H1 (cell line): Measurements from ENCODE around the gene RPL19. TPM values are rescaled to one million over a fixed set of nuclear protein-coding genes. Genes with fewer than 3 reads are reported as not detected.

Source experiments
- CTCF ChIA-PET: fragments of 300-600 bp; sonication (Branson Sonifier 250); formaldehyde crosslinking; loops from one replicate; lab custom pipeline; 2021; ENCODE audit not compliant: partially characterized antibody; lab: Charles Lee
- POLR2A ChIA-PET: fragments of 300-600 bp; sonication (Branson Sonifier 250); formaldehyde crosslinking; loops from one replicate; lab custom pipeline; 2021; ENCODE audit warnings: inconsistent platforms; ENCODE audit not compliant: partially characterized antibody; lab: Charles Lee
- DNase-seq, 2 experiments: peaks; one replicate each; pipeline versions ENCODE4 v3.0.0 to v3.0.0-alpha.2; 2010 to 2022; ENCODE audit warnings: low spot score in 2 of 2, low read depth in 1 of 2, mixed read lengths in 1 of 2
- FAIRE-seq: peaks from 2 replicates; lab custom pipeline; 2011; peaks lifted over from hg19 to GRCh38; lab: Jason Lieb, UNC
- H2AFZ ChIP-seq: 2 replicates; pipeline ENCODE4 v1.8.1; 2012; ENCODE audit warnings: low read length, inconsistent platforms
- H2AK5ac ChIP-seq: 2 replicates; pipeline ENCODE4 v1.6.1; 2013; ENCODE audit warnings: low read depth, low read length
- H2BK120ac ChIP-seq: replicated peaks from 2 replicates; pipeline ENCODE3; 2013; ENCODE audit warnings: low read depth, low read length, inconsistent platforms
- H2BK12ac ChIP-seq: 2 replicates; pipeline ENCODE4 v1.6.1; 2013; ENCODE audit warnings: low read depth, low read length
- H2BK15ac ChIP-seq: 2 replicates; pipeline ENCODE4 v1.6.1; 2013; ENCODE audit warnings: low read length
- H2BK20ac ChIP-seq: 2 replicates; pipeline ENCODE4 v1.6.1; 2013; ENCODE audit warnings: low read length
- H2BK5ac ChIP-seq: 2 replicates; pipeline ENCODE4 v1.6.1; 2013; ENCODE audit warnings: low read depth, low read length
- H3K14ac ChIP-seq: 2 replicates; pipeline ENCODE4 v1.6.1; 2013; ENCODE audit warnings: inconsistent platforms; ENCODE audit not compliant: insufficient read length
- H3K18ac ChIP-seq: 2 replicates; pipeline ENCODE4 v1.6.1; 2013; ENCODE audit warnings: low read length; ENCODE audit errors: extremely low read depth
- H3K23ac ChIP-seq: 2 replicates; pipeline ENCODE4 v1.6.1; 2013; ENCODE audit warnings: inconsistent platforms; ENCODE audit not compliant: insufficient read length
- H3K23me2 ChIP-seq: 2 replicates; pipeline ENCODE4 v1.6.1; 2013; ENCODE audit warnings: low read depth, low read length
- H3K27ac ChIP-seq: 2 replicates; pipeline ENCODE4 v1.6.1; 2011; ENCODE audit warnings: low read depth, low read length, inconsistent platforms
- H3K27me3 ChIP-seq, 4 experiments: replicated peaks in 1 of 4; 1 replicate in 1 of 4; 2 replicates in 3 of 4; pipeline versions ENCODE4 v1.6.1 to v1.8.1; 2011 to 2013; ENCODE audit warnings: low read length in 3 of 4, mild to moderate bottlenecking in 3 of 4, inconsistent platforms in 2 of 4, mixed read lengths in 2 of 4, moderate library complexity in 1 of 4; ENCODE audit not compliant: control insufficient read depth in 3 of 4, insufficient read depth in 3 of 4; ENCODE audit errors: extremely low read depth in 1 of 4
- H3K36me3 ChIP-seq, 4 experiments: 2 replicates each; pipeline versions ENCODE4 v1.6.1 to v1.8.1; 2011 to 2013; ENCODE audit warnings: mild to moderate bottlenecking in 4 of 4, low read length in 3 of 4, moderate library complexity in 2 of 4, control low read depth in 1 of 4, inconsistent platforms in 1 of 4; ENCODE audit not compliant: insufficient read depth in 4 of 4, control insufficient read depth in 2 of 4
- H3K4ac ChIP-seq: replicated peaks from 2 replicates; pipeline ENCODE3; 2013; ENCODE audit warnings: low read length, low read depth, mixed read lengths, inconsistent platforms; ENCODE audit not compliant: insufficient read length
- H3K4me1 ChIP-seq, 4 experiments: replicated peaks in 1 of 4; 1 replicate in 1 of 4; 2 replicates in 3 of 4; pipeline versions ENCODE4 v1.6.1 to v1.8.1; 2011 to 2013; ENCODE audit warnings: low read length in 3 of 4, inconsistent platforms in 2 of 4, mixed read lengths in 1 of 4; ENCODE audit not compliant: insufficient read depth in 4 of 4, control insufficient read depth in 3 of 4
- H3K4me2 ChIP-seq, 2 experiments: 2 replicates each; pipeline versions ENCODE4 v1.6.1 to v1.8.1; 2011 to 2013; ENCODE audit warnings: low read depth in 2 of 2, low read length in 2 of 2, control low read depth in 1 of 2, inconsistent platforms in 1 of 2, mild to moderate bottlenecking in 1 of 2; ENCODE audit not compliant: insufficient read depth in 1 of 2
- H3K4me3 ChIP-seq, 4 experiments: fragments of 200-600, 300-600 bp in 1 of 4; sonication (generic), shearing (Covaris generic), sonication (Bioruptor Twin) in 1 of 4; 2 replicates each; pipeline versions ENCODE4 v1.5.1 to v1.8.1; 2011 to 2016; ENCODE audit warnings: low read length in 4 of 4, low read depth in 3 of 4, control low read depth in 2 of 4, inconsistent platforms in 2 of 4, mild to moderate bottlenecking in 2 of 4, mixed read lengths in 1 of 4, moderate library complexity in 1 of 4; ENCODE audit not compliant: insufficient read depth in 2 of 4; ENCODE audit errors: extremely low read depth in 1 of 4
- H3K56ac ChIP-seq: replicated peaks from 2 replicates; pipeline ENCODE3; 2013; ENCODE audit warnings: low read depth, mild to moderate bottlenecking, mixed read lengths, low read length, inconsistent platforms; ENCODE audit not compliant: insufficient read length
- H3K79me1 ChIP-seq: 2 replicates; pipeline ENCODE4 v1.6.1; 2013; ENCODE audit warnings: low read depth, low read length, control low read depth
- H3K79me2 ChIP-seq, 2 experiments: 2 replicates each; pipeline versions ENCODE4 v1.6.1 to v1.8.1; 2012 to 2013; ENCODE audit warnings: low read length in 2 of 2, mild to moderate bottlenecking in 2 of 2, inconsistent platforms in 1 of 2; ENCODE audit not compliant: insufficient read depth in 2 of 2, control insufficient read depth in 1 of 2
- H3K9ac ChIP-seq, 4 experiments: replicated peaks in 1 of 4; 1 replicate in 1 of 4; 2 replicates in 3 of 4; pipeline versions ENCODE4 v1.6.1 to v1.8.1; 2011 to 2013; ENCODE audit warnings: low read depth in 3 of 4, low read length in 3 of 4, control low read depth in 2 of 4, mild to moderate bottlenecking in 2 of 4, moderate library complexity in 2 of 4, inconsistent platforms in 1 of 4; ENCODE audit errors: extremely low read depth in 1 of 4
- H3K9me3 ChIP-seq, 2 experiments: 2 replicates each; pipeline versions ENCODE4 v1.6.1 to v1.8.1; 2012 to 2013; ENCODE audit warnings: mild to moderate bottlenecking in 2 of 2, moderate library complexity in 2 of 2, control low read depth in 1 of 2, inconsistent platforms in 1 of 2, low read depth in 1 of 2, low read length in 1 of 2, mixed read lengths in 1 of 2; ENCODE audit not compliant: insufficient read depth in 2 of 2
- H4K20me1 ChIP-seq, 2 experiments: replicated peaks in 1 of 2; 2 replicates each; pipeline versions ENCODE3 to v1.8.1; 2011 to 2013; ENCODE audit warnings: inconsistent platforms in 2 of 2, low read length in 2 of 2, mild to moderate bottlenecking in 1 of 2; ENCODE audit not compliant: insufficient read depth in 2 of 2, control insufficient read depth in 1 of 2
- H4K5ac ChIP-seq: 2 replicates; pipeline ENCODE4 v1.6.1; 2013; ENCODE audit warnings: low read length, low read depth, mixed read lengths, inconsistent platforms; ENCODE audit not compliant: insufficient read length
- H4K8ac ChIP-seq: 2 replicates; pipeline ENCODE4 v1.8.0; 2013; ENCODE audit warnings: mild to moderate bottlenecking, moderate library complexity, low read length, inconsistent platforms; ENCODE audit not compliant: insufficient read depth; ENCODE audit errors: extremely low read depth
- H4K91ac ChIP-seq: replicated peaks from 2 replicates; pipeline ENCODE3; 2013; ENCODE audit warnings: low read length, mixed read lengths, inconsistent platforms; ENCODE audit not compliant: insufficient read length
- CREB1 ChIP-seq: IDR thresholded peaks from 2 replicates; pipeline ENCODE4 v1.6.1; 2012; ENCODE audit warnings: inconsistent platforms
- JUN ChIP-seq: IDR thresholded peaks from 2 replicates; pipeline ENCODE4 v1.6.1; 2011; ENCODE audit warnings: low read depth, mild to moderate bottlenecking, improper control_type of control experiment, low read length
- JUND ChIP-seq: IDR thresholded peaks from 2 replicates; pipeline ENCODE4 v1.6.1; 2011; ENCODE audit warnings: mild to moderate bottlenecking, improper control_type of control experiment, low read length
- KDM4A ChIP-seq: IDR thresholded peaks from one replicate; pipeline ENCODE4 v1.7.1; 2012; ENCODE audit warnings: low read depth, mild to moderate bottlenecking, moderate library complexity, low read length, inconsistent platforms; ENCODE audit not compliant: severe bottlenecking
- KDM5A ChIP-seq: fragments of 200-600 bp; IDR thresholded peaks from 2 replicates; pipeline ENCODE4 v1.7.1; 2012; ENCODE audit warnings: mild to moderate bottlenecking, low read length, inconsistent platforms, mixed read lengths
- NANOG ChIP-seq: IDR thresholded peaks from 2 replicates; pipeline ENCODE4 v1.6.1; 2011; ENCODE audit warnings: low read length, low read depth, mild to moderate bottlenecking, inconsistent platforms; ENCODE audit not compliant: insufficient read depth, poor library complexity, severe bottlenecking
- POU5F1 ChIP-seq: IDR thresholded peaks from 2 replicates; pipeline ENCODE4 v1.6.1; 2011; ENCODE audit warnings: low read depth, mild to moderate bottlenecking, low read length, moderate library complexity
- RFX5 ChIP-seq: IDR thresholded peaks from 2 replicates; pipeline ENCODE4 v1.6.1; 2011; ENCODE audit warnings: low read depth, low read length, improper control_type of control experiment, borderline replicate concordance
- SIX5 ChIP-seq: IDR thresholded peaks from 2 replicates; pipeline ENCODE4 v1.6.1; 2011; ENCODE audit warnings: mild to moderate bottlenecking, low read depth, low read length
- SP2 ChIP-seq: IDR thresholded peaks from 2 replicates; pipeline ENCODE4 v1.6.1; 2012; ENCODE audit warnings: mild to moderate bottlenecking, low read length, inconsistent platforms
- SUZ12 ChIP-seq: fragments of 200-600 bp; sonication (generic); IDR thresholded peaks from 2 replicates; pipeline ENCODE4 v1.6.1; 2012; ENCODE audit warnings: mild to moderate bottlenecking, inconsistent platforms, low read length, moderate library complexity, mixed read lengths
- TAF1 ChIP-seq: IDR thresholded peaks from 2 replicates; pipeline ENCODE4 v1.6.1; 2011; ENCODE audit warnings: mild to moderate bottlenecking, low read depth, low read length
- TCF12 ChIP-seq: IDR thresholded peaks from 2 replicates; pipeline ENCODE4 v1.6.1; 2011; ENCODE audit warnings: low read depth, mild to moderate bottlenecking, low read length
- YY1 ChIP-seq: IDR thresholded peaks from 2 replicates; pipeline ENCODE4 v1.6.1; 2011; ENCODE audit warnings: low read depth, mild to moderate bottlenecking, low read length
- WGBS, 2 experiments: shearing (Covaris generic) in 1 of 2; methylation state at CpG; one replicate each; pipeline versions ENCODE4 v1.1.6 to v1.1.7; 2013 to 2015; ENCODE audit warnings: low lambda C conversion rate in 2 of 2, mixed read lengths in 2 of 2, inconsistent platforms in 1 of 2, low coverage in 1 of 2, missing lambda C conversion rate in 1 of 2; ENCODE audit not compliant: insufficient replicate concordance in 2 of 2, insufficient coverage in 1 of 2, insufficient read length in 1 of 2; ENCODE audit errors: extremely low coverage in 1 of 2, missing lambda C conversion rate in 1 of 2; 5-methylcytosine and 5-hydroxymethylcytosine counted together
- polyA plus RNA-seq, 7 experiments: library from polyadenylated mRNA; depleted of rRNA in 3 of 7; stranded (reverse) in 5 of 7; unstranded in 2 of 7; fragments of >200 nt in 5 of 7; fragments of 200-250 nt in 2 of 7; gene quantifications; 1 replicate in 5 of 7; 2 replicates in 1 of 7; 4 replicates in 1 of 7; pipeline versions ENCODE4 v1.2.1 to v1.2.3, GENCODE V29; 2011 to 2013; ENCODE audit warnings: missing spikeins in 2 of 7, mixed read lengths in 2 of 7
- total RNA-seq: library from RNA; stranded (reverse); fragmentation: NEBNext Ultra II Directional; extraction: Animal tissue kit (Norgen Biotek cat#: 25700); gene quantifications from 2 replicates; pipeline ENCODE4 v1.2.1, GENCODE V29; 2021
- TF ChIP-seq, protein P1 (sequence below): IDR thresholded peaks from 2 replicates; pipeline ENCODE4 v1.6.1; 2011; ENCODE audit warnings: low read depth, mild to moderate bottlenecking, low read length; ENCODE audit not compliant: insufficient read depth

The RPL19 gene
- total and polyA plus RNA-seq, 2 of the 8 experiments (the other 6 are each of a cell fraction or from before 2014, with no cell fraction given) = 2,108 to 2,182 TPM

- Histone ChIP-seq H3K9me3 (no peaks in the 10 kb centered on the region), H2AK5ac (no peak overlapping the region), H3K36me3 (no peaks in the 10 kb centered on the region), H3K4me3 (no peak overlapping the region), H2AFZ (no peak overlapping the region), H3K23me2 (peaks cover 2% of the 10 kb centered on the region; the same call in 1 of the 2 replicates), H2BK20ac (no peak overlapping the region), H3K23ac (no peak overlapping the region), H3K14ac (no peak overlapping the region), H3K18ac (no peak overlapping the region), H3K27ac (no peak overlapping the region), H2BK5ac (no peak overlapping the region), H3K9ac (no peak overlapping the region), H2BK120ac (no peak overlapping the region), H3K27me3 (no peaks in the 10 kb centered on the region), H3K4ac (no peak overlapping the region), H4K20me1 (no peaks in the 10 kb centered on the region), H3K4me2 (no peak overlapping the region), H2BK15ac (no peak overlapping the region), H3K79me1 (no peaks in the 10 kb centered on the region), H3K79me2 (no peaks in the 10 kb centered on the region), H4K5ac (no peak overlapping the region), H3K56ac (no peak overlapping the region), H3K4me1 (peaks cover 0 to 10% (median 5%) of the 10 kb centered on the region in 4 experiments; a peak in 6 of 7 replicates), H2BK12ac (no peak overlapping the region), H4K91ac (no peak overlapping the region), H4K8ac (no peak overlapping the region)
- ChIA-PET POLR2A (interaction anchor here (0.7 to 9.0 kb wide), 6 partner anchors 12 to 89 kb away, joined by 3 to 113 read pairs (median 4); no protein-coding TSS in a partner anchor), CTCF (interaction anchor here (0.6 to 22.6 kb wide), 11 partner anchors 3 to 378 kb away, joined by 3 to 982 read pairs (median 7); no protein-coding TSS in a partner anchor)
- WGBS, 2 experiments = 92% methylated on average over 7 of the region's 8 CpGs; no CpG with 5 or more reads in 1 of the 2 experiments
- FAIRE-seq (no peak), DNase-seq (no peak)
- no peak for TF ChIP-seq YY1
- no peak for TF ChIP-seq KDM4A
- TF ChIP-seq KDM5A = no peak
- TF ChIP-seq CREB1 = no peak
- no peak for TF ChIP-seq JUND
- TF ChIP-seq SIX5 = no peak
- no peak for TF ChIP-seq NANOG
- TF ChIP-seq SUZ12 = no peak
- TF ChIP-seq JUN = no peak
- no peak for TF ChIP-seq TAF1
- TF ChIP-seq RFX5 = no peak
- TF ChIP-seq, protein P1, sequence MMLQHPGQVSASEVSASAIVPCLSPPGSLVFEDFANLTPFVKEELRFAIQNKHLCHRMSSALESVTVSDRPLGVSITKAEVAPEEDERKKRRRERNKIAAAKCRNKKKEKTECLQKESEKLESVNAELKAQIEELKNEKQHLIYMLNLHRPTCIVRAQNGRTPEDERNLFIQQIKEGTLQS = no peak
- no peak for TF ChIP-seq POU5F1
- no peak for TF ChIP-seq TCF12
- TF ChIP-seq SP2 = no peak
These were observed 43.1 kb downstream of the RPL19 start for GRCh38 chr17:39243155-39243554.
